RWPE2 (cell line): Measurements from ENCODE around the gene ZNF775.

Source experiments
- ATAC-seq: fragments of 200-7000 bp; cut with Tn5 transposase; 3 replicates; pipeline ENCODE4 v1.9.1; 2021; ENCODE audit warnings: low read depth
- DNase-seq: peaks from one replicate; pipeline ENCODE4 v3.0.0-alpha.2; 2020; ENCODE audit warnings: low spot score
- H3K27ac ChIP-seq: fragments of 450-650 bp; 2 replicates; pipeline ENCODE4 v1.5.1; 2017; ENCODE audit warnings: mild to moderate bottlenecking; ENCODE audit not compliant: poor library complexity, severe bottlenecking
- H3K27me3 ChIP-seq: fragments of 250-450 bp; sonication (Bioruptor Pico); 2 replicates; pipeline ENCODE4 v1.5.1; 2021; ENCODE audit warnings: mild to moderate bottlenecking, moderate library complexity; ENCODE audit not compliant: insufficient read depth, poor library complexity, severe bottlenecking
- H3K36me3 ChIP-seq: fragments of 250-450 bp; sonication (Bioruptor Pico); 2 replicates; pipeline ENCODE4 v1.5.1; 2020; ENCODE audit warnings: low read depth, mild to moderate bottlenecking, moderate library complexity
- H3K4me1 ChIP-seq: fragments of 250-450 bp; sonication (Bioruptor Pico); 2 replicates; pipeline ENCODE4 v1.5.1; 2021; ENCODE audit warnings: mild to moderate bottlenecking, moderate library complexity; ENCODE audit not compliant: insufficient read depth, poor library complexity, severe bottlenecking
- H3K4me3 ChIP-seq: fragments of 250-450 bp; sonication (Bioruptor Pico); 2 replicates; pipeline ENCODE4 v1.5.1; 2021; ENCODE audit warnings: mild to moderate bottlenecking, moderate library complexity; ENCODE audit not compliant: severe bottlenecking
- H3K9me3 ChIP-seq: fragments of 250-450 bp; sonication (Bioruptor Pico); 2 replicates; pipeline ENCODE4 v1.5.1; 2021; ENCODE audit warnings: mild to moderate bottlenecking, moderate library complexity; ENCODE audit not compliant: severe bottlenecking
- TF ChIP-seq, protein P1 (sequence below): fragments of 450-650 bp; IDR thresholded peaks from one replicate; pipeline ENCODE4 v1.5.1; 2017; ENCODE audit warnings: mild to moderate bottlenecking, moderate library complexity; ENCODE audit not compliant: poor library complexity, severe bottlenecking

Gene ZNF775

DNA sequence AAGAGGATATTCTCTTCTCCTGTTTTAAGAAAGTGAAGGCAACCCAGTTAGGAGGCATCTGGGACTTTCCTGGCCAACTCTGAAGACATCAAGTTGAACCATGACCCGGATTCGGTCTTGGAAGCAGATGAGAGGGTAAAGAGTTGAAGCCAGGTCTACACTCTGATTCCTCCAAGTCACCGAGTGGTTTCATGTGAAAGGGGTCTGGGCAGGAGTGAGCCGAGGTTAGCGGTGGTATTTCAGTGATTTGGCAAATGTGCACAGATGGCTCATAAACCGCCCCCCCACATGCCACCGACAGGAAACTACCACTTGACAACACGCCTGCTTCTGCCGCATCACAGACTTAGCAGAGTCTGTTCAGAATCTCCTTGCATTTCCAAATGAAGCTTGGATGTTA, 21.9 kb upstream of the ZNF775 start:
- Histone ChIP-seq H3K4me1 (no peaks in the 10 kb centered on the region), H3K9me3 (no peaks in the 10 kb centered on the region), H3K36me3 (no peaks in the 10 kb centered on the region), H3K4me3 (no peak overlapping the region), H3K27ac (no peak overlapping the region), H3K27me3 (no peaks in the 10 kb centered on the region)
- DNase-seq: no peak
- no peak for ATAC-seq
- TF ChIP-seq, protein P1, sequence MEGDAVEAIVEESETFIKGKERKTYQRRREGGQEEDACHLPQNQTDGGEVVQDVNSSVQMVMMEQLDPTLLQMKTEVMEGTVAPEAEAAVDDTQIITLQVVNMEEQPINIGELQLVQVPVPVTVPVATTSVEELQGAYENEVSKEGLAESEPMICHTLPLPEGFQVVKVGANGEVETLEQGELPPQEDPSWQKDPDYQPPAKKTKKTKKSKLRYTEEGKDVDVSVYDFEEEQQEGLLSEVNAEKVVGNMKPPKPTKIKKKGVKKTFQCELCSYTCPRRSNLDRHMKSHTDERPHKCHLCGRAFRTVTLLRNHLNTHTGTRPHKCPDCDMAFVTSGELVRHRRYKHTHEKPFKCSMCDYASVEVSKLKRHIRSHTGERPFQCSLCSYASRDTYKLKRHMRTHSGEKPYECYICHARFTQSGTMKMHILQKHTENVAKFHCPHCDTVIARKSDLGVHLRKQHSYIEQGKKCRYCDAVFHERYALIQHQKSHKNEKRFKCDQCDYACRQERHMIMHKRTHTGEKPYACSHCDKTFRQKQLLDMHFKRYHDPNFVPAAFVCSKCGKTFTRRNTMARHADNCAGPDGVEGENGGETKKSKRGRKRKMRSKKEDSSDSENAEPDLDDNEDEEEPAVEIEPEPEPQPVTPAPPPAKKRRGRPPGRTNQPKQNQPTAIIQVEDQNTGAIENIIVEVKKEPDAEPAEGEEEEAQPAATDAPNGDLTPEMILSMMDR: no peak

DNA sequence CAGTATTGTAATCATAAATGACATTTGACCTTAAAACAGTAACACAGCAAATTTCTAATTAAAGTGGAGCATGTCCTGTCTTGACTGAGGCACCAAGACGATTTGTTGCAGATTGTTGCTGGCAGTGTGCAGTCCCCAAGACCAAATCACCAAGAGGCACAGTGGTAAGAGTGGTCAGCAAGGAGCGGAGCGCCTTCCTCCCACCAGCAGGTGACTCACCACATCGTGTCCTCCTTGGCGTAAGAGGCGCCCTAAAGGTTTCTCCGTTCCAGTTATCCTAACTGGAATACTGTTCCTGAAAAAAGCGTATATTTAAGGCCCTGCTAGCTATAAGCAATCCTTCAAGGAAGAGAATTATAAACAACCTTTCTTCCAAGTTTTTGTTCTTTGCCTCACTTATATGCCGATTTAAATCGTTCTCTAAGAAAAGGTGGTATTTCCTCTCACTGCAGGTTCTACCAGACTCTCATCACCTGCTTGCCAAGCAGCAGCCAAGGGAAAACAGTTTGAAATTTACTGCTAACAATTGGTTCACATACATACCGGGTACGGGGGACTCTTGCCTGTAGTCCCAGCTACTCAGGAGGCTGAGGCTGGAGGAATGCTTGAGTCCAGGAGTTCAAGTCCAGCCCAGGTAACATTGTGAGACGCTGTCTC, 21.2 kb upstream of the ZNF775 start:
- H3K27me3 ChIP-seq: no peaks in the 10 kb centered on the region
- no peak overlapping the region for H3K27ac ChIP-seq
- H3K9me3 ChIP-seq: no peaks in the 10 kb centered on the region
- ATAC-seq (no peak), DNase-seq (no peak)
- H3K36me3 ChIP-seq: no peaks in the 10 kb centered on the region
- H3K4me3 ChIP-seq: no peak overlapping the region
- TF ChIP-seq, protein P1: no peak
- H3K4me1 ChIP-seq: no peaks in the 10 kb centered on the region

DNA sequence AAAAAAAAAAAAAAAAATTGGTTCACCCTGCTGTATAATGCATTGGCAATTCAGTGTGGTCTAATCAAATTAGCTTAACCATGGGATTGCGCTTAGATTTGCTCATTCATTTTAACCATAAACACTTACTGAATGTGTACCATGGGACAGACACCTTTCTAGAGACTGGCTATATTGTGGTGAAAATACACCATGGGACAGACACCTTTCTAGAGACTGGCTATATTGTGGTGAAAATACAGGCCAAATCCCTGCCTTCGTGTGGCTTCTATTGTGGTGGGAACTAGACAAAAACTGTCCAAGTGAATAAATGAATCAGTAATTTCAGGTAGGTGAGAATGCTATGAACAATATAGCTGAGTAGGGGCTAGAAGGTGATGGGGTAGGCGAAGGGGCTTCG, 20.7 kb upstream of the ZNF775 start:
- Histone ChIP-seq H3K4me1 (no peaks in the 10 kb centered on the region), H3K4me3 (no peak overlapping the region), H3K27ac (no peak overlapping the region), H3K36me3 (no peaks in the 10 kb centered on the region), H3K27me3 (no peaks in the 10 kb centered on the region), H3K9me3 (no peaks in the 10 kb centered on the region)
- TF ChIP-seq, protein P1: no peak
- DNase-seq: no peak
- no peak for ATAC-seq

DNA sequence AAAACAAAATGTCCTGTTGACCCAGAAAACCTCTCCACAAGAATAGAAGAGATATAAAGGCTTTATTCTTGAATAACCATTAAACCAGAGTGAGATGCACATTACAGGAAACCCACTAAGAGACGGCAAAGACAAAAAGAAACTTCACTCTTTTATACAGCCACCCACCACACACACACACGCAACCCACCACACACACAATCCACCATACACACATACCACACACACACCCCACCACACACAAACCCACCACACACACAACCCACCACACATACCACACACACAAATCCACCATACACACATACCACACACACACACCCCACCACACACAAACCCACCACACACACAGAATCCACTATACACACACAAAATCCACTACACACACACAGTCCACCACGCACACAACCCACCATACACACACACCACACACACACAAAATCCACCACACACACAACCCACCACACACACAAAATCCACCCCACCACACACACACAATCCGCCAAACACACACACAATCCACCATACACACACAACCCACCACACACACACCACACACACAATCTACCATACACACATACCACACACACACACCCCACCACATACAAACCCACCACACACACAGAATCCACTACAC, 20.0 kb upstream of the ZNF775 start:
- DNase-seq (no peak), ATAC-seq (no peak)
- Histone ChIP-seq H3K36me3 (no peaks in the 10 kb centered on the region), H3K27ac (no peak overlapping the region), H3K27me3 (no peaks in the 10 kb centered on the region), H3K4me1 (no peaks in the 10 kb centered on the region), H3K9me3 (no peaks in the 10 kb centered on the region), H3K4me3 (no peak overlapping the region)
- TF ChIP-seq, protein P1: no peak

DNA sequence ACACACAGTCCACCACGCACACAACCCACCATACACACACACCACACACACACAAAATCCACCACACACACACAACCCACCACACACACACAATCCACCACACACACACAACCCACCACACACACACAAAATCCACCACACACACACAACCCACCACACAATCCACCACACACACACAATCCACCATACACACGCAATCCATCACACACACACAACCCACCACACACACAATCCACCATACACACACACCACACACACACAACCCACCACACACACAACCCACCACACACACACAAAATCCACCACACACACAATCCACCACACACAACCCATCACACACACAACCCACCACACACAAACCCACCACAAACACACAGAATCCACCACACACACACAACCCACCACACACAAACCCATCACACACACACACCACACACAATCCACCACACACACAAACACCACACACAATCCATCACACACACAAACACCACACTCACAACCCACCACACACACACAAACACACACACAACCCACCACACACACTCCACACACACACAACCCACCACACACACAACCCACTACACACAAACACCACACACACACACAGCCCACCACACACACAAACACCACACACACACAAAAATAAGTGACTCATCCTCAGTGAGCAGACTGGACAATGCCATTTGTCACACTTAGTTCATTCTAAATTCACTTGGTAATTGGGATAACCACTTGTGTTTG, 19.3 kb upstream of the ZNF775 start:
- H3K4me3 ChIP-seq: no peak overlapping the region
- no peaks in the 10 kb centered on the region for H3K27me3 ChIP-seq
- H3K36me3 ChIP-seq: no peaks in the 10 kb centered on the region
- TF ChIP-seq, protein P1: no peak
- DNase-seq: no peak
- ATAC-seq: no peak
- no peaks in the 10 kb centered on the region for H3K4me1 ChIP-seq
- no peak overlapping the region for H3K27ac ChIP-seq
- H3K9me3 ChIP-seq: no peaks in the 10 kb centered on the region
